A673 (cell line): ENCODE results near the gene MRGPRD. TPM values are rescaled to one million over a fixed set of nuclear protein-coding genes. Genes with fewer than 3 reads are reported as not detected.

Experiments
- BruUV-seq: library from RNA; stranded (reverse); fragments of 400-500 nt; replicated peaks from 2 replicates; lab custom pipeline; 2021; lab: Mats Ljungman, UMichigan
- CTCF ChIA-PET: fragments of 300-600 bp; sonication (Branson Sonifier 250); formaldehyde crosslinking; loops from one replicate; lab custom pipeline; 2022; ENCODE audit warnings: antibody characterized with exemption; lab: Charles Lee
- POLR2A ChIA-PET: fragments of 300-600 bp; sonication (Branson Sonifier 250); formaldehyde crosslinking; loops from one replicate; lab custom pipeline; 2022; ENCODE audit warnings: antibody characterized with exemption; ENCODE audit not compliant: low non-redundant PET; lab: Charles Lee
- DNase-seq: peaks from one replicate; pipeline ENCODE4 v3.0.0-alpha.2; 2015; ENCODE audit warnings: low spot score
- H3K27ac ChIP-seq: fragments of 200-600 bp; sonication (generic); 2 replicates; pipeline ENCODE4 v1.5.1; 2016; ENCODE audit warnings: mixed run types, low read depth, mild to moderate bottlenecking, mixed read lengths, antibody characterized with exemption, low read length; ENCODE audit not compliant: poor library complexity, severe bottlenecking
- H3K27me3 ChIP-seq: fragments of 200-600 bp; sonication (generic); replicated peaks from 2 replicates; pipeline ENCODE4 v1.6.1; 2017; ENCODE audit warnings: mixed run types, low read depth, mild to moderate bottlenecking, mixed read lengths, antibody characterized with exemption, low read length; ENCODE audit not compliant: insufficient read depth, poor library complexity
- H3K36me3 ChIP-seq: fragments of 200-600 bp; sonication (generic); 2 replicates; pipeline ENCODE4 v1.6.1; 2016; ENCODE audit warnings: mixed run types, mild to moderate bottlenecking, mixed read lengths, antibody characterized with exemption, low read length; ENCODE audit not compliant: insufficient read depth, poor library complexity, severe bottlenecking
- H3K4me1 ChIP-seq: fragments of 200-600 bp; sonication (generic); 2 replicates; pipeline ENCODE4 v1.6.1; 2017; ENCODE audit warnings: mixed run types, mild to moderate bottlenecking, mixed read lengths, antibody characterized with exemption, low read length; ENCODE audit not compliant: insufficient read depth, poor library complexity, severe bottlenecking
- H3K4me3 ChIP-seq: fragments of 200-600 bp; sonication (generic); 2 replicates; pipeline ENCODE4 v1.5.1; 2016; ENCODE audit warnings: low read depth, mixed run types, mild to moderate bottlenecking, mixed read lengths, low read length; ENCODE audit not compliant: poor library complexity, severe bottlenecking
- H3K9me3 ChIP-seq: fragments of 200-600 bp; sonication (generic); 2 replicates; pipeline ENCODE4 v1.6.1; 2016; ENCODE audit warnings: mixed run types, low read depth, mild to moderate bottlenecking, mixed read lengths, antibody characterized with exemption, low read length; ENCODE audit not compliant: poor library complexity, severe bottlenecking
- EZH2 ChIP-seq: fragments of 200-600 bp; sonication (generic); IDR thresholded peaks from 2 replicates; pipeline ENCODE4 v1.6.1; 2017; ENCODE audit warnings: borderline replicate concordance, low read depth, mild to moderate bottlenecking, mixed read lengths, antibody characterized with exemption, low read length; ENCODE audit not compliant: poor library complexity, severe bottlenecking
- intact Hi-C: fragments of 100-400 bp; cut with micrococcal nuclease; formaldehyde crosslinking; loops from one replicate; pipeline ENCODE4 v1.10.0; 2022; ENCODE audit not compliant: unreplicated experiment
- total RNA-seq: library from RNA; stranded (reverse); gene quantifications from 2 replicates; pipeline ENCODE4 v1.2.3, GENCODE V29; 2021
- TF ChIP-seq, protein P1 (sequence below): fragments of 300-800, 200-600 bp; sonication (generic); conservative IDR thresholded peaks from 2 replicates; pipeline ENCODE4 v1.5.1; 2017; ENCODE audit warnings: low read depth, mild to moderate bottlenecking, antibody characterized with exemption, low read length, moderate library complexity, mixed read lengths

MRGPRD gene
- total RNA-seq, 1 experiment from 2014 or later, result not detected

DNA sequence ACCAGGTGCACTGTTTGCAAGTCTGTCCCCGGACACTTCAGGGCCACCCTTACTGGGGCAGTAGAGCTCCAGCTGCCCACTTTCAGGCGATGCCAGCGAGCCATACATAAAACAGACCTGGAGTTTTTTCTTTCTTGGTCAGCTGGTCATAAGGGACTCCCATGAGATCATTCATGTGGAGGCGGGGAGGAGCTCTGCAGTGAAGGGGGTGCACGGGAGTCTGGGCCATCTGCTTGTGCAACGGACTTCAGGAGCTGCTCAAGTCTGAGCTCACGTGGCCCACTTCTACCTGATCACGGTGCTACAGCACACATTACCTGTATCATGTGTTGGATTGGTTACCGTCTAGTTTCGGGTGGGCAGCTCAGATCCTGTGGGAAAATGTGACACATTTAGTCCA lies 41.5 kb upstream of the MRGPRD start:
- ChIA-PET POLR2A (interaction anchor here (0.6 kb wide), 1 partner anchor 27 kb away, joined by 4 read pairs; the partner anchor contains the start of gene TPCN2), CTCF (no interaction called here)
- no peaks in the 10 kb centered on the region for H3K36me3 ChIP-seq
- DNase-seq, result no peak
- H3K9me3 ChIP-seq, result no peaks in the 10 kb centered on the region
- TF ChIP-seq, protein P1, sequence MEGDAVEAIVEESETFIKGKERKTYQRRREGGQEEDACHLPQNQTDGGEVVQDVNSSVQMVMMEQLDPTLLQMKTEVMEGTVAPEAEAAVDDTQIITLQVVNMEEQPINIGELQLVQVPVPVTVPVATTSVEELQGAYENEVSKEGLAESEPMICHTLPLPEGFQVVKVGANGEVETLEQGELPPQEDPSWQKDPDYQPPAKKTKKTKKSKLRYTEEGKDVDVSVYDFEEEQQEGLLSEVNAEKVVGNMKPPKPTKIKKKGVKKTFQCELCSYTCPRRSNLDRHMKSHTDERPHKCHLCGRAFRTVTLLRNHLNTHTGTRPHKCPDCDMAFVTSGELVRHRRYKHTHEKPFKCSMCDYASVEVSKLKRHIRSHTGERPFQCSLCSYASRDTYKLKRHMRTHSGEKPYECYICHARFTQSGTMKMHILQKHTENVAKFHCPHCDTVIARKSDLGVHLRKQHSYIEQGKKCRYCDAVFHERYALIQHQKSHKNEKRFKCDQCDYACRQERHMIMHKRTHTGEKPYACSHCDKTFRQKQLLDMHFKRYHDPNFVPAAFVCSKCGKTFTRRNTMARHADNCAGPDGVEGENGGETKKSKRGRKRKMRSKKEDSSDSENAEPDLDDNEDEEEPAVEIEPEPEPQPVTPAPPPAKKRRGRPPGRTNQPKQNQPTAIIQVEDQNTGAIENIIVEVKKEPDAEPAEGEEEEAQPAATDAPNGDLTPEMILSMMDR, result no peak
- TF ChIP-seq EZH2, result no peak
- intact Hi-C loops, result no loop called here
- H3K4me3 ChIP-seq, result no peak overlapping the region
- no peaks in the 10 kb centered on the region for H3K27me3 ChIP-seq
- no TSS peak for BruUV-seq
- H3K27ac ChIP-seq, result no peak overlapping the region
- H3K4me1 ChIP-seq, result no peaks in the 10 kb centered on the region

- Histone ChIP-seq H3K27me3 (no peaks in the 10 kb centered on the region), H3K4me3 (no peak overlapping the region), H3K9me3 (no peaks in the 10 kb centered on the region), H3K36me3 (no peaks in the 10 kb centered on the region), H3K27ac (no peak overlapping the region), H3K4me1 (peaks cover 7% of the 10 kb centered on the region)
- CTCF ChIA-PET, result no interaction called here
- BruUV-seq, result no TSS peak
- TF ChIP-seq, protein P1, result no peak
- no peak for TF ChIP-seq EZH2
- no peak for DNase-seq
- intact Hi-C loops, result no loop called here
- POLR2A ChIA-PET, result no interaction called here
Observed at GRCh38 chr11:69018924-69019323, 38.1 kb upstream of the MRGPRD start.

DNA sequence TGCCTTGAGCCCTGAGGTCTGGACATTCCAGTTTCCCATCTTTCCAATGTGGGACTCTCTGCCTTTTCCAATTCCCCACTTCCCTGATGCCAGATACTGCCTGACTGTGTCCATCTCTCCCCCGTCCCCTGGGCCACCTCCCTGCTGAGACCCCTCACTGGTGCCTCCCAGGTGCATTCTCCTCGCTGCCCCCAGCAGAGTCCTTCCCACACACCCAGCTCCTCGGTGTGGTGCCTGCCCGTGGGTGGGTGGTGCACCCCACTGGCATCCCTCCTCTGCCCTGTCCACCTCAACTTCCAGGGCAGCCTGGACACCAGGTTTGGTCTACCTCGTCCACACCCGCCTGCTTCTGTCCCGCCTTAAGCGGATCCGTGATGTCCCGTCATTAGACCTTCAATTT lies 37.2 kb upstream of the MRGPRD start:
- Histone ChIP-seq H3K4me3 (no peak overlapping the region), H3K4me1 (peaks cover 17% of the 10 kb centered on the region), H3K27me3 (no peaks in the 10 kb centered on the region), H3K36me3 (no peaks in the 10 kb centered on the region), H3K9me3 (no peaks in the 10 kb centered on the region), H3K27ac (no peak overlapping the region)
- ChIA-PET CTCF (no interaction called here), POLR2A (no interaction called here)
- intact Hi-C loops, result no loop called here
- TF ChIP-seq EZH2, result no peak
- TF ChIP-seq, protein P1, result no peak
- DNase-seq, result no peak
- no TSS peak for BruUV-seq
